Stimulated activated CD8-positive, alpha-beta memory T cell treated with anti-CD3 and anti-CD28 coated beads, Interleukin-4, amount 100 ng/mL, for 4 hours (primary cell): ENCODE results near the gene STX11.
A peak's percentile ranks its signal among the peaks of the same experiment; 100 is the strongest.

Source experiments
- DNase-seq, 2 donors: peaks; one replicate each; pipeline ENCODE4 v3.0.0-alpha.2; 2020; ENCODE audit warnings: low read depth in 2 of 2, low spot score in 1 of 2

The STX11 gene

DNA sequence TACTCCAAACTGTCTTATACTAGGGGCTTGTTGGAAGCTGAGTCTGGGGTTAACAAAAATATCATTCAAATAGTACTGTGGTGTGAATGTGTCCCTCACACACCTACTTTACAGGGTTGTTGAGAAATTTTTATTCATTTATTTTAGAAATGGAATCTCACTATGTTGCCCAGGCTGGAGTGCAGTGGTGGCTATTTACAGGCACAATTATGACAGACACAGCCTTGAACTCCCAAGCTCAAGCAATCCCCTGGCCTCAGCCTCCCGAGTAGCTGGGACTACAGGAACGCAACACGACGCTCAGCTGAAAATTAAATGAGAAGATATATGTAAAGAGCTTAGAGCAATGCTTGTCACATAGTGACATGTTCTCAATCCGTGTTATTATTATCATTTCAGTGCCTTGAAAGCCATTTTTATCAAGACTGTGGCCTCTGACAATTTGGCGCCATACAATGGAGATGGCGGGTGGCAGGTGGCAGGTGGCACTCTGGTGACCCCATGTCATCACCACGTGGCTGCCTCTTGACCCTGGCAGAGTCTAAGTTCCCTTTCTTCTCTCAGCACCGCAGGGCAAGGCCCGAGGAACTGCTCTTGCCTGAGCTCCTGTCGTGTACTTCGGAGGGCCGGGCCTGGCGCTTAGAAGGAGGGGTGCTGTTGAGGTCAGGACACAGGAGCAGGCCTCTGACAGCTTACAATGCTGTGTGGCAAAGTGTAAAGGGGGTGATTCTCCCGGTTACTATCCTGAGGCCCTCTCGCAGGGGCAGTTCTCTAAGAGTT is 64.5 kb downstream of the STX11 start:
- DNase-seq = no peak

DNA sequence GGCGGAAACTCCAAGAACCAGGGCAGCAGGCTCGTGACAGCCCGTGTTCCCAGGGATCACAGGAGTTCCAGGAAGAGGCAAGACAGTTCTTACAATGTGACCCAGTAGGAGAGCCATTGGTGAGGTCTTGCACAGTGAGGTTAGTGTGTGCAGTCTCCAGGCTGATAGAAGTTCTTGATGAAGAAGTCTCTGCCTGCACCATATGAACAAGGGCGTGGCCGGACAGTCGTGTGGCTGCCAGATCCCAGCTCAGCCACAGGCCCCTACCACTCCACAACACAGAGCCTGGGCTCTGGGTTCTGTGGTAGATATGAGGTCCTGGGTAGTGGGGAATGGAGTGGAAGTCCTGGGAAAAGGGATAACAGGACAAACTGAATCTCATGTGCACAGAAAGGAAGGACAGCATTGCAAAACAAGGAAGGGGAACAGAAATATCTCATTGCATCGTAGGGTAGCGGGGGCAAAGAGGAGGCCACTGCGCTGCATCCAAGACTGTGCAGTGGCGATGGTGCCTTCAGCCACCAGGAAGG is 65.2 kb downstream of the STX11 start:
- DNase-seq = no peak

DNA sequence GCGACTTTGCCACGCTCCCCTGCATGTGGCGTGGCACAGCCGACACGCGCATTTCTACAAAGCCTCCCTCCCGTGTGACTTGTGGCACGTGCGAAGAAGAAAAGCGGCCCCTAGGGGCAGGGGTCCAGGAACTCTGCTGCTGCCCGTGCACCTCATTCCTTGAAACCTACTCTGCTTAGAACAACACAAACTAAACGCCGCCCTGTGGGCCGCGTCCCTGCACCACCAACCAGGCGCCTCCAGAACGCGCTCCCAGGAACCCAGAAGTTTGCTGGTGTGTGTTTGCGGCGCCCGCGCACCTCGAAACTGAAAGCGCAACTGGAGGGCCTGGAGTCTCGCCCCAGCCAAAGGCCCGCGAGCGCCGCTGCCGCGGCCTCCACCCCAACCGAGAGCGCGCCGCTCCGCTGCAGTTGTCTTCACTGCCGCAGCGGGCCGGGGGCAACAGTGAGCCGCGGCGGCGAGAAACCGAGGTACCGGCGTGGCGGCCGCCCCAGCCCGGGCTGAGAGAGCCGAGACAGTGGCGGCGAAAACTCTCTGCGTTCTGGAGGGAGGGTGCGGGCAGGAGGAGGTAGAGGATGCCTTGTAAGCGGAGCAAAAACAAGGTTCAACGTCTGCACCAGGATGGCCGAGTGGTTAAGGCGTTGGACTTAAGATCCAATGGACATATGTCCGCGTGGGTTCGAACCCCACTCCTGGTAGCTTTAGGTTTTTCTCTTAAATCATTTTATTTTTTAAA is 65.8 kb downstream of the STX11 start:
- DNase-seq = peak; percentile 78 to 91

DNA sequence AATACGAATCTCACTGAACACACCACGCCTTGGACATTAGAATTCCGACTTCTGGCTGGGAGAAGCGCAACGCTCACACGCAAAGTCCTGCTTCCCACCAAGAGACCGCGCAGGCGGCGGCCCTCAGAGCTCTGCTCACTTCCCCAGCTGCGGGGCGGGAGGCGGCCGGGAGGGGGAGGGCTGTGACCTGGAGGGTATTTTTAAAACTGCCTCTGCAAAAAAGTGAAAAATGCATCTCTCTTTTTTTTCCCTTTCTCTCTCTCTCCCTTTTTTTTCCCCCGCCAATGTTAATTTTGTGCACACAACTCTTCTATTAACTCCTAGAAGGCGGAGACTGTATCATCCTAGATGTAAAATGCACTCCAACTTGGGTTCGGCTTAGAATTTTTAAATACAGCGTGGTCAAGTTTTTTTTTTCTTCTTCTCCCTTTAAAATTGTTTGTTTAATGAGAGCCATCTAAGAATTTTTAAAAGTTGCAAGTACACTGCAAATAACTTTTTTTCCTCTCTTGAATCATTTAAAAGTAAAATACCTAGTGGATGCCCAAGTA is 66.4 kb downstream of the STX11 start:
- peak in 1 of 2 donors; percentile 41 for DNase-seq

DNA sequence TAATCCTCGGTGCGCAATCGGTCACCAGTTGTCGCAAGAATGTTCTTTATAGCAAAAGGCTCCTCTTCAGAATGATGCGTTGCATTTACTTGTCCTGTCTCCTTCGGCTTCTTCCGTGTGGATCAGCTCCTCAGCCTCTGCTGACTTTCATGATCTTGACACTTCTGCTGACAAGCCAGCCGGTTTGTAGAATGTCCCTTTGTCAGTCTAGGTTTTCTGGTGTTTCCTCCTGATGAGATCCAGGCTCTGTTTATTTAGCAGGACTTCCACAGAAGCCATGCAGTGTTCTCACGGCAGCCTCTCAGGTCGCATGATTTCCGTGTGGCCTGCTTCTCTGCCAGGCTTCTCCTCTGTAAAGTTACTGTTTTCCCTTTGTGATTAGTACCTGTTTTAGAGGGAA is 66.9 kb downstream of the STX11 start:
- DNase-seq = no peak

DNA sequence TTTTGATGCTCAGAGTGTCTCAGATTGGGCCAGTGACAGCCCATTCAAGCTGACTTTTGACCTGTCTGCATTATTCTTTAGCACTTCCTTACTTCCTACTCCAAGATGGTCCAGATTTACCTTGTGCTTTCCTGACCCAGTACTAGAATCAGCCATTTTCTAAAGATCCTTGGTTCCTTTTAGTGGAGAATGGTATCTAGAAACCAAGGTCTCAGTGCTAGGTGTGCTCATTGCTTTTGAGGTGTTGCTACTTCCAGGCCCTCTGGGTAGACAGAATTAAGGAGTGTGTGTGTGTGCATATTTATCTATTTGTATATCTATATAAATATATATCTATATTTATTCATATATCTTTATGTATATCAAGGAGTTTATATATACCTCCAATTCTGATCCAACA is 67.5 kb downstream of the STX11 start:
- DNase-seq = no peak

DNA sequence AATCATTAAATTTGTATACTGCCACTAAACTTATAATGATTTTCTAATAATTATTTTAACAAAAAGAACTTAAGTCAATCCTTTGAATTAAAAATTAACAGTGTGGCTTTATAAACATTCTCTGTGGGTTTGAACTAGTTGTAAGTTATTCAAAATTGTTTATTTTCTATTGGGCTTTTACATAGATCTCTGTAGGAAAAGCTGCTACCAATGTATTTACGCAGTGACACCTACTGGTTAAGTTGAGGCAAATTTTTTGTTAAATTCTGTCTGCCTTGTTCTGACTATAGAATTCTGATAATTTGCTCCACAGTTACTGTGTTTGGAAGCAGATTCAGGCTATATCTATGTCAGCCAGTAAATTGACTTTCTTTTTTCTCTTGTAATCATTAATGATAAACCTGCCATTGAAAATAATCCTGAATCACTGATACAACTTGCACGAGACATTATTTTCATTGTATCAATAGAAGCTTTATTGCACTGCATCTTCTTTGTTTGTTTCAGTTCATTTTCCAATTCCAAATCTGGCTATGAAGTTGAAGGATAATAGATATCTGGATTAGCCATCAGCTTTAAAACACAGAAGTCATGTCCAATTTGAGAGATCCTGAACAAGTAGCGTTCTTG is 68.9 kb downstream of the STX11 start:
- no peak for DNase-seq

DNA sequence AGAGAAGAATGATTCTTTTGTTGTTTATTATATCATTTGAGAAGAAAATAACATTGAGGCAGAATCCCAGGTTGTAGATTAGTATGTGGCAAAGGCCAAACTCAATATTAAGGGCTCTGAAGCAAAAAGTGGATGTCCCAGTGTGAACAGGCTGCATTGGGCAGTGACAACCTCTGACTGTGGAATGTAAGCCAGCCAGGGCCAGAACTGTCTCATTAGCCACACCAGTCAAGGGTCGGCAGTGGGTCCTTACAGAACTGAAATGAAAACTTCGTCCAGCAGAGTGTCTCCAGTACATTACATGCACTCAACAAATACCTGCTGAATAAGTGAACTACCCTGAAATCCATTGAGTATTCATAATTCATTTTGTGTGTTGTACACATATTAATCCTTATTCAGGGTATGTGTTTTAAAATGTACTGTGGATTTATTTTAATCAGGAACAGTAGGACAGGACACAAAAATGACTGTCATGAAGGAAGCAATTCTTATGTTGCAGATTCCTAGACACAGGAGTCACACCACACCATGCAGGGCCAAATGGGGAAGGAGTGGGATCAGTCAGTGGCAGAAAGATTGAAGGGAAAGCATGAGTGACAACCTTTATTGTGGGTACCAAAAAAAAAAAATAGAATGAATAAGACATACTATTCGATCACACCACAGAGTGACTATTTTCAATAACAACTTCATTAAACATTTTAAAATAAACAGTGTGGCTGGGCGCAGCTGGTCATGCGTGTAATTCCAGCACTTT is 69.9 kb downstream of the STX11 start:
- DNase-seq = no peak

DNA sequence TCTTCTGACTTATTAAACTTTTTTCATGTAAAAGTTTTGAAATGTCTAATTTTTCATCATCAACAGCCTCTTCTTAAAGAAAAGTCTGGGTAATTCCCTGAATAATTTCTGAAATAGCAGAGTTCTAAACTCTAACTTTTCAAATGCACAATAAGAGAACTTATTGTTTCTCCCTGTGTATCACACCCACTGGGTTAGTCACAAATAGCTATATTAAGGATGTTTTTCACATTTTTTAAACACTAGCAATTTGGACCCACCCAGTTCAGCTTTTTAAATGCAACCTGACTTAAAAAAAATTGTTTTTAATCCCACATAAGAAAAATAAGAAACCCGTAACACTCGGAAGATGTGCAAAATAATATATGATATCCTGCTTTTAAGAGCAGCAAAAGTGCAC is 73.4 kb downstream of the STX11 start:
- no peak for DNase-seq

DNA sequence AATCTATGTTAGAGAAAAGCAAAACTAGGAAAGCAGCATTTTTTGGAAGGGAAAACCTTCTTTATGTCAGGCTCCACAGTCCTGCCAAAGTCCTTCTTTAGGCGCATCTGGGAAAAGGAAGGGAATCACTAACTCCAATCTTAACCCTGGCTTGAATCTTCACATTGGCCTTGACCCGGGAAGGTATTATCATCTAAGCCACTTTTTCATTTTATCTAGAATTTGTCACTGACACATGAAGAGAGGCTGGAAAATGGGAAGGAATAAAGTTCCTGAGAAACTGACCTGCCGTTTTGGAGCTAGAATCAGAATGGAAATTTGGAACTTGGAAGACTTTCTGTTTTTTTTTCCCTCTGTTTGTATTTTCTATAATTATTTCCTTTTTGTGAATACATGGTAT is 81.4 kb downstream of the STX11 start:
- DNase-seq = no peak

DNA sequence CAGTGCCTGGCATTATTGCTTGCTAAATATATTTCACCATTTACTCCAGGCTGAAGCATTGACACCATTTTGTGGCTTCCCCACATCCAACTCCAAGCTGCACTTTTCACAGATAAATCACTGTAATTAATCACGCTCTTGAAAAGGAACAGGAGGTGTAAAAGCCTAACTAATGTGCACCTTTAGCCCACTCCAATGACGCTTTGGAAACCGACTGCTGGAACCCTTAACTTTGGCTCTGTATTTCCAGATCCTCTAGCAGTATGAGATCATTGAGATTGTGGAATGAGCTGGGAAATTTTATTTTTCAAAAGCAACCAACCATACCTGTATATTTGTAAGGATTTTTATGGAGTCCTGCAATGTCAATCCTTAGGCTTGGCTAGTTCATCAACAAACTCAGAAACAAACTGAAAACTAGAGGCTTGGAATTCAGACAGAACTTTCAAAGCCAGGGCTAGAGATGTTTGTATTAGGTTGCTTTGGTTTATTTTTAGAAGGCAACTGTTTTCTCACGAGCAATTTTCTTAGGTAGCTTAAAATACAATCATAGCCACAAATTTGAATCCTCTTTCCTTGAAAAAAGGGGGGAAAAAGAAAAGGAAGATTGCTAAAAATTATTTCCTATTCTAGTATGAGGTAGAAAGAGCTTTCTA is 82.0 kb downstream of the STX11 start:
- no peak for DNase-seq

DNA sequence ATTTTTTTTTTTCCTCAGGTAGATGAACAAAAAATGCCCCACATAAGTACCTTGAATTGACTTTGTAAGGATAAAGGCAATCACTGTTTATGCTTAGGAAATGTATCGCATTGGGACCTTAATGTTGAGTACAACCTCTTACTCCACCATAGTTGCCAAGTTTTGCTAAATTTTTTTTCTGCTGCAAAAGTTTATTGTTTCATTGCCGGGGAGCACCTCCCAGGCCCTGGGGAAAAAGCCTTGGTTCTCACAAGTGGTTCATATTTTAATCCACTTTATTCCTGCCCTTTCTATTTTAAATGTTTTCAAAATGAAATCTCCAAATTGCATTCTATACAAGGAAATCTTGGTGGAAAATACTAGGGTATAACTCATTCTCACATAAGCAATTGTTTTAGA is 82.5 kb downstream of the STX11 start:
- DNase-seq = no peak

DNA sequence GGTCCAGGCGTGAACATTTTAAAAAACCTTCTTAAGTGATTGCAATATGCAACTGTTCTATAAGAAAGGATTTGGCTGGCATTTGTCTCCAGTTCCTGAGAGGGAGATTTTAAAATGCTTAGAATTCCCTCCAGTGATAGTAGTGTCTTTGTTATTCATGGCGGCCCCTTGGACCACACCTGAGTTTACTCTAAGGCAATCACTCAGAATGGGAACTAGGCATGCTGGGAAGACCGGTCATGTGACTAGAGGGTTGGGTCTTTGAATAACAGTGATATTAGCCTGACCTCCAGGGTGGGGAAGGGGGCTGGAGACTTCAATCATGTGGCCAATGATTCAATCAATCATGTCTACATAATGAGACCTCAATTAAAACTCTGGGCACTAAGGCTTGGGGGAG is 84.1 kb downstream of the STX11 start:
- no peak for DNase-seq

DNA sequence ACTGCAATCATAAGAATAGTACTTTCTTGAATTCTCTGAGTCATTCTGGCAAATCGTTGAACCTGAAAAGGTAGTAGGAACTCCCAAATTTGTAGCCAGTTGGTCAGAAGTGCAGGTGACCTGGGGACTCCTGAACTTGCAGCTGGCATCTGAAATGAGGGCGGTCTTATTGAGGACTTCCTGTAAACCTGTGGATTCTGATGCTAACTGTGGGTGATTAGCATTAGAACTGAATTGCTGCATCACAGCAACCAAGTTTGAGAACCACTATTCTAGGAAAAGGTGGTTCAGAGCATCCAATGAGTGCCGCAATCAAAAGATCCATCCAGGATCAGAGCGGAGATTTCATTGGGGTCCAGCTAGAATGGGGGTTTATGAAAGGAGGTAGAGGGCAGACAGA is 84.6 kb downstream of the STX11 start:
- DNase-seq = no peak
